Right lobe of liver (tissue), 4 donors: ENCODE measurements around the gene PRPF38A.

Experiments used
- POLR2A ChIP-seq: fragments of 450-650 bp; IDR thresholded peaks from one replicate; pipeline ENCODE4 v1.6.1; 2017; ENCODE audit warnings: antibody characterized with exemption, mild to moderate bottlenecking
- TF ChIP-seq, protein P1 (sequence below), 4 donors: fragments of 200-600 bp in 3 of 4; fragments of 450-650 bp in 1 of 4; IDR thresholded peaks; one replicate each; pipeline versions ENCODE4 v1.5.1 to v1.8.0; 2016 to 2022; ENCODE audit warnings: antibody characterized with exemption in 4 of 4, mild to moderate bottlenecking in 2 of 4
- donor health status: DM: no; HTN: no; CAD: no.
- donor health status: DM: no; HTN: no; CAD: no.
- donor health status: DM: no; HTN: yes; CAD: no.

DNA sequence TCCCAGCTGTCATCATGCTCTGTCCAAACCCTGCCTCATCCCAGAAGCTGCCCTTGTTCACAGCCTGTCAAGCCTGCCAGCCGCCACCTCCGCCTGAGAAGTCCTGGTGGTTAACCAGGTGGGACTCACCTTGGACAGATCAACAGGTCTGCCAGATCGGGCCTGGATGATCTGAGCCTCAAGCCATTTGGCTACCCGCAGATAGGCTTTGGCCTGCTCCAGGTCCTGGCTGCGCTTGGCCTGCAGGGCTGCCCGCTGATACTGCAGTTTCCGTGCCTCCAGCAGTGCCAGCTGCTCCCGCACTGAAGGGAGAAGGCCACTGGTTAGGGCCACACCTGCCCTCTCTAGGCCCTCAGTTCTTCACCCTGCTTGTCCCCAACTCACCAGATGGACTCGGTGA is 47.0 kb upstream of the PRPF38A start:
- TF ChIP-seq POLR2A, result no peak
- TF ChIP-seq, protein P1, sequence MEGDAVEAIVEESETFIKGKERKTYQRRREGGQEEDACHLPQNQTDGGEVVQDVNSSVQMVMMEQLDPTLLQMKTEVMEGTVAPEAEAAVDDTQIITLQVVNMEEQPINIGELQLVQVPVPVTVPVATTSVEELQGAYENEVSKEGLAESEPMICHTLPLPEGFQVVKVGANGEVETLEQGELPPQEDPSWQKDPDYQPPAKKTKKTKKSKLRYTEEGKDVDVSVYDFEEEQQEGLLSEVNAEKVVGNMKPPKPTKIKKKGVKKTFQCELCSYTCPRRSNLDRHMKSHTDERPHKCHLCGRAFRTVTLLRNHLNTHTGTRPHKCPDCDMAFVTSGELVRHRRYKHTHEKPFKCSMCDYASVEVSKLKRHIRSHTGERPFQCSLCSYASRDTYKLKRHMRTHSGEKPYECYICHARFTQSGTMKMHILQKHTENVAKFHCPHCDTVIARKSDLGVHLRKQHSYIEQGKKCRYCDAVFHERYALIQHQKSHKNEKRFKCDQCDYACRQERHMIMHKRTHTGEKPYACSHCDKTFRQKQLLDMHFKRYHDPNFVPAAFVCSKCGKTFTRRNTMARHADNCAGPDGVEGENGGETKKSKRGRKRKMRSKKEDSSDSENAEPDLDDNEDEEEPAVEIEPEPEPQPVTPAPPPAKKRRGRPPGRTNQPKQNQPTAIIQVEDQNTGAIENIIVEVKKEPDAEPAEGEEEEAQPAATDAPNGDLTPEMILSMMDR (IDR thresholded peaks at IDR 0.05), result no peak
